Liver (tissue), 9 donors: ENCODE measurements around the gene SCARF1. TPM values are rescaled to one million over a fixed set of nuclear protein-coding genes. Genes with fewer than 3 reads are reported as not detected.

Experiments
- DNase-seq: peaks from one replicate; pipeline ENCODE4 v3.0.0-alpha.2; 2017; ENCODE audit warnings: low spot score
- H3K27ac ChIP-seq, 2 donors: one replicate each; pipeline ENCODE4 v1.7.0; 2013; ENCODE audit warnings: inconsistent platforms in 2 of 2, low read length in 2 of 2, control low read depth in 1 of 2, low read depth in 1 of 2, mild to moderate bottlenecking in 1 of 2
- H3K27me3 ChIP-seq, 4 donors: one replicate each; pipeline versions ENCODE4 v1.6.1 to v1.7.0; 2013; ENCODE audit warnings: low read length in 3 of 4, inconsistent platforms in 1 of 4, mild to moderate bottlenecking in 1 of 4, moderate library complexity in 1 of 4; ENCODE audit not compliant: control insufficient read depth in 4 of 4, insufficient read depth in 4 of 4
- H3K36me3 ChIP-seq, 4 donors: one replicate each; pipeline versions ENCODE4 v1.6.1 to v1.7.0; 2013; ENCODE audit warnings: low read length in 3 of 4, mild to moderate bottlenecking in 3 of 4, low read depth in 1 of 4, moderate library complexity in 1 of 4; ENCODE audit not compliant: control insufficient read depth in 4 of 4, insufficient read depth in 3 of 4
- H3K4me1 ChIP-seq, 4 donors: one replicate each; pipeline versions ENCODE4 v1.6.1 to v1.7.0; 2013; ENCODE audit warnings: low read length in 3 of 4, mild to moderate bottlenecking in 3 of 4, moderate library complexity in 1 of 4; ENCODE audit not compliant: control insufficient read depth in 4 of 4, insufficient read depth in 4 of 4
- H3K4me3 ChIP-seq, 3 donors: one replicate each; pipeline versions ENCODE4 v1.6.1 to v1.7.0; 2013; ENCODE audit warnings: low read length in 3 of 3, control low read depth in 1 of 3, low read depth in 1 of 3, mild to moderate bottlenecking in 1 of 3
- H3K9ac ChIP-seq, 2 donors: one replicate each; pipeline ENCODE4 v1.7.0; 2013; ENCODE audit warnings: low read length in 2 of 2, mild to moderate bottlenecking in 2 of 2, moderate library complexity in 2 of 2, control low read depth in 1 of 2, low read depth in 1 of 2
- H3K9me3 ChIP-seq, 4 donors: one replicate each; pipeline versions ENCODE4 v1.6.1 to v1.7.0; 2013; ENCODE audit warnings: low read length in 3 of 4; ENCODE audit not compliant: control insufficient read depth in 4 of 4
- ATF3 ChIP-seq: IDR thresholded peaks from 2 replicates; pipeline ENCODE4 v1.6.1; 2016; ENCODE audit warnings: antibody characterized with exemption
- EGR1 ChIP-seq, 2 donors: IDR thresholded peaks; 2 replicates each; pipeline ENCODE4 v1.6.1; 2016 to 2018; ENCODE audit warnings: antibody characterized with exemption in 2 of 2, low read depth in 2 of 2
- FOXA1 ChIP-seq: IDR thresholded peaks from 2 replicates; pipeline ENCODE4 v1.6.1; 2016; ENCODE audit warnings: antibody characterized with exemption
- FOXA2 ChIP-seq: IDR thresholded peaks from 2 replicates; pipeline ENCODE4 v1.6.1; 2016; ENCODE audit warnings: antibody characterized with exemption
- GABPA ChIP-seq, 2 donors: IDR thresholded peaks in 1 of 2; conservative IDR thresholded peaks in 1 of 2; 2 replicates each; pipeline ENCODE4 v1.6.1; 2016; ENCODE audit warnings: antibody characterized with exemption in 2 of 2, mild to moderate bottlenecking in 1 of 2, moderate library complexity in 1 of 2
- HNF4A ChIP-seq, 2 donors: conservative IDR thresholded peaks; 2 replicates each; pipeline ENCODE4 v1.6.1; 2016; ENCODE audit warnings: antibody characterized with exemption in 2 of 2, mild to moderate bottlenecking in 2 of 2
- HNF4G ChIP-seq: IDR thresholded peaks from 2 replicates; pipeline ENCODE4 v1.6.1; 2016; ENCODE audit warnings: antibody characterized with exemption
- JUND ChIP-seq, 2 donors: IDR thresholded peaks; 2 replicates each; pipeline ENCODE4 v1.6.1; 2016; ENCODE audit warnings: antibody characterized with exemption in 2 of 2
- NR2F2 ChIP-seq: IDR thresholded peaks from 2 replicates; pipeline ENCODE4 v1.6.1; 2016; ENCODE audit warnings: antibody characterized with exemption
- RAD21 ChIP-seq, 2 donors: IDR thresholded peaks; 2 replicates each; pipeline ENCODE4 v1.6.1; 2016; ENCODE audit warnings: antibody characterized with exemption in 2 of 2, mild to moderate bottlenecking in 2 of 2
- RXRA ChIP-seq, 2 donors: IDR thresholded peaks; 2 replicates each; pipeline ENCODE4 v1.6.1; 2017 to 2018; ENCODE audit warnings: antibody characterized with exemption in 2 of 2, mild to moderate bottlenecking in 1 of 2
- SP1 ChIP-seq: IDR thresholded peaks from 2 replicates; pipeline ENCODE4 v1.6.1; 2018; ENCODE audit warnings: antibody characterized with exemption, mild to moderate bottlenecking
- TAF1 ChIP-seq: conservative IDR thresholded peaks from 2 replicates; pipeline ENCODE4 v1.6.1; 2016; ENCODE audit warnings: antibody characterized with exemption, mild to moderate bottlenecking
- YY1 ChIP-seq: IDR thresholded peaks from 2 replicates; pipeline ENCODE4 v1.6.1; 2016; ENCODE audit warnings: antibody characterized with exemption, mild to moderate bottlenecking
- ZBTB33 ChIP-seq: IDR thresholded peaks from 2 replicates; pipeline ENCODE4 v1.6.1; 2016; ENCODE audit warnings: antibody characterized with exemption
- WGBS: extraction: QIAGEN DNeasy Blood & Tissue Kit; methylation state at CpG from one replicate; pipeline ENCODE4 v1.1.7; 2013; 5-methylcytosine and 5-hydroxymethylcytosine counted together
- polyA plus RNA-seq, 2 donors: library from polyadenylated mRNA; stranded (reverse) in 1 of 2; unstranded in 1 of 2; fragments of 200-250 nt in 1 of 2; fragments of >200 nt in 1 of 2; fragmentation: Nextera tagmentation in 1 of 2; extraction: Ambion mirVana in 1 of 2; gene quantifications; one replicate each; pipeline versions ENCODE4 v1.2.1 to v1.2.3, GENCODE V29; 2013 to 2015
- total RNA-seq, 2 donors: library from RNA; depleted of rRNA; stranded (reverse); fragments of >200 nt; gene quantifications; one replicate each; pipeline ENCODE4 v1.2.3, GENCODE V29; 2014
- TF ChIP-seq, protein P1 (sequence below): IDR thresholded peaks from 2 replicates; pipeline ENCODE4 v1.6.1; 2016; ENCODE audit warnings: antibody characterized with exemption, mild to moderate bottlenecking
- TF ChIP-seq, protein P2 (sequence below): IDR thresholded peaks from 2 replicates; pipeline ENCODE4 v1.6.1; 2016; ENCODE audit warnings: antibody characterized with exemption
- TF ChIP-seq, protein P3 (sequence below): fragments of 150-350 bp; IDR thresholded peaks from 2 replicates; pipeline ENCODE4 v1.5.1; 2017; ENCODE audit warnings: improper control_type of control experiment, low read depth, low read length; ENCODE audit not compliant: missing input control
- donor health status: healthy.
- donor health status: healthy.
- donor health status: healthy.
- donor health status: healthy.
- donor health status: healthy.

SCARF1 gene
- total and polyA plus RNA-seq, 4 donors = 1.3 to 11.9 (median 8.4) TPM

GRCh38 chr17:1686086-1686485 is 40.6 kb upstream of the SCARF1 start (continued):
- no peak for TF ChIP-seq JUND (IDR thresholded peaks at IDR 0.05)

DNA sequence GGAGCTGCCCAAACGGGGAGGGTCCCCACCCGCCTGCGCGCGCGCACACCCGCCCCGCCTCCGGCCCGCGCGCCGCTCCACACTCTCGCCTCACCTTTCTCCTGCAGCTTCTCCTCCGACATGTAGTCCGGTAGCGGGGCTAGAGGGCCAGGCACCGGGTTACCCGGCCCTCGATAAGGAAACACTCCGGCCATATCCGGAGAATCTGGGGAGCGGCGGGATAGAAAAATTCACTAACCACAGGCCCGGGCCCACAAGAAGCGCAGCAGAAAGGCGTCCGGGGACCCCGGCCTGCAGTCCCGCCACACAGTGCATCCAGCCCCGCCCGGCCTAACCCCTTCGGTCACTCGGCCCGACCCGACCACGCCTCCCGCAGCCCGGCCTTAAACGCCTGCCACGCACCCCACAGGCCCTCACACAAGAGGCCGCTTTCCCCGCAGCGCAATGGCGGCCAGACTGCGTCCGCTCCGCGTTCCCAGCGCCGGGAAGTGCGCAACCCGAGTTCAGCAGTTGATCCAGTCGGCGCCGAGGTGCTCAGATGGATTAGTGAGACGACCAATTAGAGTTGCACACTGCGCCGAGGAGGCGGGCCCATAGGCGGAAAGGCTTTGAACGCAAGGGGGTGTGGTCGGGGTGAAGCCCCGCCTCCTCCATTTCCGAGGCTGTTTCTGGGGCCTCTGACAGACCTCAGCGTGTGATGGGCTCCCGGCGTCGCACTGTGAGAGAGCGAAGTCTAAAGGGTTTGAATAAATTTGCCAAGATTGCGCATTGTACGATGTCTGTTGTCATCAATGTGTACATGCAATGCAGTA is 39.1 kb upstream of the SCARF1 start, which contains the start of gene PRPF8:
Gene PRPF8, minus strand, starts transcription at position 490 of the 812 bp plus-strand sequence. Its CDS starts 296 bp downstream, at position 194.
- H3K27ac ChIP-seq = peak within 1 kb of the TSS; percentile 92 to 94
- no peaks in the 10 kb centered on the region for H3K27me3 ChIP-seq
- TF ChIP-seq ATF3 (peak; percentile 23), RXRA (IDR thresholded peaks at IDR 0.05) (peak; percentile 45 to 65), JUND (IDR thresholded peaks at IDR 0.05) (no peak), RAD21 (IDR thresholded peaks at IDR 0.05) (peak in 1 of 2 donors; percentile 61), TAF1 (peak; percentile 86), GABPA (IDR thresholded peaks at IDR 0.05 in 1 of 2, conservative IDR thresholded peaks at IDR 0.05 in 1 of 2) (peak; percentile 62 to 92), HNF4G (peak; percentile 50), YY1 (peak; percentile 98), ZBTB33 (no peak), EGR1 (IDR thresholded peaks at IDR 0.05; ENCODE audit: low read depth in 2 of 2) (peak; percentile 40 to 46), HNF4A (conservative IDR thresholded peaks at IDR 0.05) (peak; percentile 45 to 72), FOXA2 (no peak), SP1 (peak; percentile 94), FOXA1 (no peak), NR2F2 (peak; percentile 41)
- TF ChIP-seq, protein P1, sequence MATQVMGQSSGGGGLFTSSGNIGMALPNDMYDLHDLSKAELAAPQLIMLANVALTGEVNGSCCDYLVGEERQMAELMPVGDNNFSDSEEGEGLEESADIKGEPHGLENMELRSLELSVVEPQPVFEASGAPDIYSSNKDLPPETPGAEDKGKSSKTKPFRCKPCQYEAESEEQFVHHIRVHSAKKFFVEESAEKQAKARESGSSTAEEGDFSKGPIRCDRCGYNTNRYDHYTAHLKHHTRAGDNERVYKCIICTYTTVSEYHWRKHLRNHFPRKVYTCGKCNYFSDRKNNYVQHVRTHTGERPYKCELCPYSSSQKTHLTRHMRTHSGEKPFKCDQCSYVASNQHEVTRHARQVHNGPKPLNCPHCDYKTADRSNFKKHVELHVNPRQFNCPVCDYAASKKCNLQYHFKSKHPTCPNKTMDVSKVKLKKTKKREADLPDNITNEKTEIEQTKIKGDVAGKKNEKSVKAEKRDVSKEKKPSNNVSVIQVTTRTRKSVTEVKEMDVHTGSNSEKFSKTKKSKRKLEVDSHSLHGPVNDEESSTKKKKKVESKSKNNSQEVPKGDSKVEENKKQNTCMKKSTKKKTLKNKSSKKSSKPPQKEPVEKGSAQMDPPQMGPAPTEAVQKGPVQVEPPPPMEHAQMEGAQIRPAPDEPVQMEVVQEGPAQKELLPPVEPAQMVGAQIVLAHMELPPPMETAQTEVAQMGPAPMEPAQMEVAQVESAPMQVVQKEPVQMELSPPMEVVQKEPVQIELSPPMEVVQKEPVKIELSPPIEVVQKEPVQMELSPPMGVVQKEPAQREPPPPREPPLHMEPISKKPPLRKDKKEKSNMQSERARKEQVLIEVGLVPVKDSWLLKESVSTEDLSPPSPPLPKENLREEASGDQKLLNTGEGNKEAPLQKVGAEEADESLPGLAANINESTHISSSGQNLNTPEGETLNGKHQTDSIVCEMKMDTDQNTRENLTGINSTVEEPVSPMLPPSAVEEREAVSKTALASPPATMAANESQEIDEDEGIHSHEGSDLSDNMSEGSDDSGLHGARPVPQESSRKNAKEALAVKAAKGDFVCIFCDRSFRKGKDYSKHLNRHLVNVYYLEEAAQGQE = peak; percentile 82
- TF ChIP-seq, protein P2, sequence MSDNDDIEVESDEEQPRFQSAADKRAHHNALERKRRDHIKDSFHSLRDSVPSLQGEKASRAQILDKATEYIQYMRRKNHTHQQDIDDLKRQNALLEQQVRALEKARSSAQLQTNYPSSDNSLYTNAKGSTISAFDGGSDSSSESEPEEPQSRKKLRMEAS = peak; percentile 37
- TF ChIP-seq, protein P3, sequence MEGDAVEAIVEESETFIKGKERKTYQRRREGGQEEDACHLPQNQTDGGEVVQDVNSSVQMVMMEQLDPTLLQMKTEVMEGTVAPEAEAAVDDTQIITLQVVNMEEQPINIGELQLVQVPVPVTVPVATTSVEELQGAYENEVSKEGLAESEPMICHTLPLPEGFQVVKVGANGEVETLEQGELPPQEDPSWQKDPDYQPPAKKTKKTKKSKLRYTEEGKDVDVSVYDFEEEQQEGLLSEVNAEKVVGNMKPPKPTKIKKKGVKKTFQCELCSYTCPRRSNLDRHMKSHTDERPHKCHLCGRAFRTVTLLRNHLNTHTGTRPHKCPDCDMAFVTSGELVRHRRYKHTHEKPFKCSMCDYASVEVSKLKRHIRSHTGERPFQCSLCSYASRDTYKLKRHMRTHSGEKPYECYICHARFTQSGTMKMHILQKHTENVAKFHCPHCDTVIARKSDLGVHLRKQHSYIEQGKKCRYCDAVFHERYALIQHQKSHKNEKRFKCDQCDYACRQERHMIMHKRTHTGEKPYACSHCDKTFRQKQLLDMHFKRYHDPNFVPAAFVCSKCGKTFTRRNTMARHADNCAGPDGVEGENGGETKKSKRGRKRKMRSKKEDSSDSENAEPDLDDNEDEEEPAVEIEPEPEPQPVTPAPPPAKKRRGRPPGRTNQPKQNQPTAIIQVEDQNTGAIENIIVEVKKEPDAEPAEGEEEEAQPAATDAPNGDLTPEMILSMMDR = no peak
- peak within 1 kb of the TSS; percentile 76 to 96 (median 86) for H3K4me3 ChIP-seq
- peaks cover 4 to 16% (median 10%) of the 10 kb centered on the region in 4 donors for H3K4me1 ChIP-seq
- WGBS = under 1% methylated on average over 72 of the region's 72 CpGs
- peak; percentile 98 for DNase-seq
- peaks cover 4 to 32% (median 31%) of the 10 kb centered on the region in 4 donors for H3K36me3 ChIP-seq
- no peaks in the 10 kb centered on the region for H3K9me3 ChIP-seq
- H3K9ac ChIP-seq = peak within 1 kb of the TSS; percentile 88 to 92
